ENCODE results near the gene APOA5. TPM values are rescaled to one million over a fixed set of nuclear protein-coding genes. Genes with fewer than 3 reads are reported as not detected.
"Not testable (repeated sequence)": the region's sequence is repeated elsewhere in the genome, so short reads cannot be mapped to it uniquely, and the experiment has no call there.

APOA5 gene
- total RNA-seq, 2 experiments from 2014 or later: not detected

DNA sequence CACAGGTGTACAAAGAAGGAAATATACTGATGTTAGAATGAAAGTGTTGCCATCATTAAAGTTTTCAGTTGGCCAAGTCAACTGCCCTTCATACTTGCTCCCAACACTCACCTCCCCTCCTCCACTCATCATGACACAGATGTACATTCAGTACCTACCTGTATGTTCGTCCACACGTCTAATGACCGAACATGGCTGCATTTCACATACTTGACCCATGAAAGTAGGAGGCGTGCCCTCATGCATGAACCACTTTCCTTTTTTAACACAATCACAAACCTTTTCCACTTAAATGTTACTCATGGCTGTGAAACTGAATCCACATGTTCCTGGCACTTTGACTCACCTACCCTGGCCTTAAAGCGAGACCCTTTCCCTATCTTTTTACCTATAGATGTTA, 15.7 kb downstream of the APOA5 start:
- Mint-ChIP-seq H3K9me3 (no peaks in the 10 kb centered on the region), H3K27me3 (no peaks in the 10 kb centered on the region), H3K4me1 (peaks cover 65% of the 10 kb centered on the region), H3K27ac (peak overlapping the region; percentile 60), H3K36me3 (ENCODE audit: low read depth) (peaks cover 59% of the 10 kb centered on the region), H3K4me3 (no peak overlapping the region)
- POLR2A ChIA-PET: interaction anchor here (0.6 to 8.8 kb wide), 2 partner anchors 12 to 153 kb away, joined by 3 to 119 read pairs; partner anchors contain the start of genes APOA5 and ZPR1
- CTCF ChIA-PET: interaction anchor here (1.3 kb wide), 1 partner anchor 15 kb away, joined by 4 read pairs; the partner anchor contains the start of gene APOA5
- no peak for DNase-seq

DNA sequence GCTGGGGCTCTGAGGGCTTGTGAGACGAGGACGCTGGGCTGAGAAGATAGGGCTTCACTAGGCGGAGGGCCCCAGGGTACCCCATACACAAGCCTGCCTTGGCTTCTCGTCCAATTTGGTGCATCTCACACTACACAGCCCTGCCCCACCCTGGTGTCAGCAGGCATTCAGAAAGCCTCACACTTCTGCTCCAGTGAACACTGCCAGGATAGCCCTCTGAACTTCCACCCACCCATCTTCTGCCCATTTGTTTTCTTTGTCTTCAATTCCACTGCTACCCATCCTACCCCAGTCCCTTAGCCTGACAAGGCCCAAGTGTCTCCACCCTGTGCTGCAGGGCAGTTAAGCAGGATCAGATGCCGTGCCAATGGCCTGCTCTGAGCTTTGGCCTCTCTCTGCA, 17.0 kb downstream of the APOA5 start:
- no peak for DNase-seq
- Mint-ChIP-seq H3K36me3 (ENCODE audit: low read depth) (peaks cover 53% of the 10 kb centered on the region), H3K27me3 (no peaks in the 10 kb centered on the region), H3K9me3 (no peaks in the 10 kb centered on the region), H3K4me1 (peaks cover 64% of the 10 kb centered on the region), H3K27ac (peak overlapping the region; percentile 32), H3K4me3 (no peak overlapping the region)
- POLR2A ChIA-PET: interaction anchor here (1.5 to 8.8 kb wide), 6 partner anchors 9 to 369 kb away, joined by 4 to 119 read pairs (median 20); partner anchors contain the start of genes APOA5, PAFAH1B2 and ZPR1
- CTCF ChIA-PET: interaction anchor here (2.6 to 5.2 kb wide), 2 partner anchors 16 to 61 kb away, joined by 15 to 33 read pairs; partner anchors contain the start of gene APOA5

DNA sequence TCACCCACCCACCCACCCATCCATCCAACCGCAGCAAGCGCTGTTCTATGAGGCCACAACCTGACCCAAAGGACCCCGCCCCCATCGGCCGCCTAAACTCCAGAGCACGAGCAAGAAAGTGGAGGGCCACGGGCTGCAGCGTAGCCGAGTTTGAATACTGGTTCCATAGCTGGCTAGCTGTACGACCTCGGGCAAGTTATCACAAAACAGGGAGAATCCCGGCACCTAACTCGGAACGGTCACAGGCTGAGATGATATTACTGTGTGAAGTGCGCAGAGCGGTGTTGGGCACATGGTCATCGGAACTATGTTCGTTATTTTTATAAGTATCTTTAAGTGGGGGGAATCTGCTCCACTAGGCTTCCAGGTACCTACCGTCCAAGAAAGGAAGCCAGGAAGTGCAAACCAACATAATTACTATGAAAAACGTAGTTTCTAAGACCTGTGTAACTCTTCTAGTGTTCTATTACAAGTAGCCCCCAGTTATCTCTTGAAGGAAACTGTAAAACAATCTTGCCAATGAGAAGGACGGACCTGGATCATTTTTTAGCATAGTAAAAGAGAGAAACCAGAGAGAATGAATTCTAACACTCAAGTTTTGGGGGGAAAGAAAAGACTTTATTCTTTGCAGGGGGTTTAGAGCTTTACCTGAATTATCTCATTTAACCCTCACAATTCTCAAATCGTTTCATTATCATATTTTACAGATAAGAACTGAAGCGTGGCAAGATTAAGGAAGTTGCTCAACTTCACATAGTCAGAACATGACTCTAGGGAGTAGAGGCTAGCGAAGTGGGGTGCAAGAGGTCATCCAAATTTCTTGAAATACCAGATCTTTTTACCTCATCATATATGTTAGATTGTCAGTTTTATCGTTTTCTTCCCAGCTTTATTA, 18.2 kb downstream of the APOA5 start:
- no peak for DNase-seq
- Mint-ChIP-seq H3K27ac (peak overlapping the region; percentile 91), H3K9me3 (no peaks in the 10 kb centered on the region), H3K4me1 (peaks cover 63% of the 10 kb centered on the region), H3K36me3 (ENCODE audit: low read depth) (peaks cover 49% of the 10 kb centered on the region), H3K4me3 (peak overlapping the region; percentile 97), H3K27me3 (no peaks in the 10 kb centered on the region)
- POLR2A ChIA-PET: interaction anchor here (0.7 to 8.8 kb wide), 16 partner anchors 9 to 457 kb away, joined by 3 to 119 read pairs (median 4); partner anchors contain the start of genes APOA5, PAFAH1B2 and ZPR1
- CTCF ChIA-PET: interaction anchor here (0.8 to 5.2 kb wide), 6 partner anchors 14 to 332 kb away, joined by 3 to 33 read pairs (median 8); partner anchors contain the start of genes APOA5 and ZPR1

DNA sequence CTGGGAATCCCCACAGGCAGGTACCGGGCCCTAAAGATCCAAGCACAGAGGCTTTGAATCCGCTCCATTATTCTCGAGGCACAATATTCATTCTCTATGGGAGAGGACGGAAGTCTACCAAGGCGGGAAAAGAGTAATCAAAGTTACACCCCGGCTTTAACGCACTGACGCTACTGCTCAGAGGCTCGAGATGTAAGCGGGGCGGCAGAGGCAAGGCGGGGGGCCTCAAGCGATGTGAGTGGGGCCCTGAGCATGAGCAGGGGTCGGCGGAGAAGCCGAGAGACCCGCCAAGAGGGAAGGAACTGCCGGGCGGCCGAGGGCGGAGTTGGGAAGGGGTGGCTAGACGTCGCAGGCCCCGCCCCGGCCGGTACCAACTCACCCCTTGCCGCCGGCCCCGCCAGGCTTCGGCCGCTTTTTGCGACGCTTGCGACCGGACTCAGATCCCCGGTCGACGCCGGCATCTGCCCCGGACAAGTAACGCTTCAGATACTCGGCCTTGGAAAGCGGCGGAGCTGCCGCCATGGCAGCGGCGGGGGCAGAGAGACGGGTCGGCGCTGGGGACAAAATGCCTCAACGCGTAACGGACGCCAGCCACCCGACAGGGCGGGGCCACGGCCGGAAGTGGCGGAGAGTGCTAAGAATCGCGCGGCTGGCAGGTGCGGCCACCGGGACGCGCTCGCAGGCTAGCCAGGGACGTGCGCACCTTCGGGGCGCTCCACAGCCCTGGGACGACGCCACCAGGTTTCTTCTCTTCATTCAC, 19.1 kb downstream of the APOA5 start, which contains the start of gene BUD13:
Gene BUD13, minus strand, starts transcription at position 545 of the 760 bp plus-strand sequence. Its CDS starts 23 bp downstream, at position 522.
- no peaks in the 10 kb centered on the region for H3K27me3 Mint-ChIP-seq
- H3K36me3 Mint-ChIP-seq (ENCODE audit: low read depth): peaks cover 41% of the 10 kb centered on the region
- peaks cover 59% of the 10 kb centered on the region for H3K4me1 Mint-ChIP-seq
- DNase-seq: peak; percentile 94
- no peaks in the 10 kb centered on the region for H3K9me3 Mint-ChIP-seq
- peak within 1 kb of the TSS; percentile 97 for H3K4me3 Mint-ChIP-seq
- ChIA-PET CTCF (interaction anchor here (1.6 to 5.2 kb wide), 5 partner anchors 14 to 63 kb away, joined by 3 to 33 read pairs (median 10); partner anchors contain the start of genes APOA5 and ZPR1), POLR2A (interaction anchor here (0.7 to 8.8 kb wide), 13 partner anchors 8 to 407 kb away, joined by 3 to 119 read pairs (median 4); partner anchors contain the start of genes APOA1, APOA5, PAFAH1B2 and ZPR1)
- H3K27ac Mint-ChIP-seq: peak within 1 kb of the TSS; percentile 91

DNA sequence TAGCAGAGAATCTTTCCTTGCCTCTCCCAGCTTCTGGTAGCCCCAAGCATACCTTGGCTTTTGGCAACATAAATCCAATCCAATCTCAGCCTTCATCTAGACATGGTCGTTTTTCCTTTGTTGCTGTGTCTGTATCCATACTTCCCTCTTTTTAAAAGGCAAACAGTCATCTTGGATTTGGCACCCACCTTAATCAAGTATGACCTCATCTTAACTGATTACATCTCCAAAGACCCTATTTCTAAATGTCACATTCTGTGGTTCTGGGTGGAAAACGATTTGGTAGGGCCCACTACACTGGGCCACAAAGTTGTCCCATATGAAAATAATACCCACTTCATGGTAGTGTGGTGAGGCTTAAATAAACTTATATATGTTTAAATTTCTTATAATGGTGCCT, 19.7 kb downstream of the APOA5 start:
- Mint-ChIP-seq H3K27ac (peak overlapping the region; percentile 91), H3K4me3 (peak overlapping the region; percentile 97), H3K36me3 (ENCODE audit: low read depth) (peaks cover 34% of the 10 kb centered on the region), H3K27me3 (no peaks in the 10 kb centered on the region), H3K4me1 (peaks cover 57% of the 10 kb centered on the region), H3K9me3 (no peaks in the 10 kb centered on the region)
- POLR2A ChIA-PET: interaction anchor here (1.0 to 8.8 kb wide), 11 partner anchors 11 to 407 kb away, joined by 3 to 119 read pairs (median 4); partner anchors contain the start of genes APOA1, APOA5 and ZPR1
- no peak for DNase-seq
- CTCF ChIA-PET: interaction anchor here (0.7 to 5.2 kb wide), 7 partner anchors 15 to 409 kb away, joined by 3 to 33 read pairs (median 5); partner anchors contain the start of genes APOA5 and ZPR1

DNA sequence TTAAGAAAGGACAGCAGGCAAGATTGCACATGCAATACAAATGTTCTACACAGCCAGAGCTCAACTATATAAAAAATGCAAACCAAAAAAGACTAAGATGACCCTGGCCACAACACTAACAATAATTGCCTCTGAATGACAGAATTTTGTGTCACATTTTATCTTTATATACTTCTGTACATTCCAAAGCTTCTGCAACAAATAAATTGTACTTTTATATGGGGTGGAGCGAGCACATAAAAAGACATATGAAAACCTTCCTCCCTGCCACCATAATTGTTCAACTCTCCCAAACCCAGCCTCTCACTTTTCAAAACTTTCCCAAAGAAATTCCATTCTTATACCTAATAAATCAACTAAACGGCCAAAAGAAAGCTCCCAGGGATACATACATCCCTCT, 29.5 kb downstream of the APOA5 start:
- POLR2A ChIA-PET: interaction anchor here (1.4 to 2.8 kb wide), 2 partner anchors 10 to 24 kb away, joined by 3 to 13 read pairs; partner anchors contain the start of gene BUD13
- H3K27ac Mint-ChIP-seq: no peak overlapping the region
- CTCF ChIA-PET: no interaction called here

DNA sequence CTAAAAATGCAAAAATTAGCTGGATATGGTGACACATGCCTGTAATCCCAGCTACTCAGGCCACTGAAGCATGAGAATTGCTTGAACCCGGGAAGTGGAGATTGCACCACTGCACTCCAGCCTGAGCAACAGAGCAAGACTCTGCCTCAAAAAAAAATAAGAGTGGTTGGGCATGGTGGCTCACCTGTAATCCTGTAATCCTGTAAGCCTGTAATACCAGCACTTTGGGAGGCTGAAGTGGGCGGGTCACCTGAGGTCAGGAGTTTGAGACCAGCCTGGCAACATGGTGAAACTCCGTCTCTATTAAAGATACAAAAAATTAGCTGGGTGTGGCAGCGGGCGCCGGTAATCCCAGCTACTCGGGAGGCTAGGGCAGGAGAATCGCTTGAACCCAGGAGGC, 35.6 kb downstream of the APOA5 start:
- peaks cover 61% of the 10 kb centered on the region for H3K36me3 Mint-ChIP-seq (ENCODE audit: low read depth)
- DNase-seq, H3K4me3 Mint-ChIP-seq, H3K27ac Mint-ChIP-seq, H3K9me3 Mint-ChIP-seq, H3K4me1 Mint-ChIP-seq, H3K27me3 Mint-ChIP-seq, POLR2A ChIA-PET: not testable (repeated sequence)
- CTCF ChIA-PET: interaction anchor here (1.0 to 1.9 kb wide), 2 partner anchors 13 to 23 kb away, joined by 3 to 10 read pairs; no protein-coding TSS in a partner anchor

More for the DNA sequence above, 29.5 kb downstream of the APOA5 start:
- Mint-ChIP-seq H3K4me1 (no peaks in the 10 kb centered on the region), H3K4me3 (no peak overlapping the region), H3K36me3 (ENCODE audit: low read depth) (peaks cover 63% of the 10 kb centered on the region), H3K27me3 (no peaks in the 10 kb centered on the region), H3K9me3 (no peaks in the 10 kb centered on the region)
- DNase-seq: no peak

DNA sequence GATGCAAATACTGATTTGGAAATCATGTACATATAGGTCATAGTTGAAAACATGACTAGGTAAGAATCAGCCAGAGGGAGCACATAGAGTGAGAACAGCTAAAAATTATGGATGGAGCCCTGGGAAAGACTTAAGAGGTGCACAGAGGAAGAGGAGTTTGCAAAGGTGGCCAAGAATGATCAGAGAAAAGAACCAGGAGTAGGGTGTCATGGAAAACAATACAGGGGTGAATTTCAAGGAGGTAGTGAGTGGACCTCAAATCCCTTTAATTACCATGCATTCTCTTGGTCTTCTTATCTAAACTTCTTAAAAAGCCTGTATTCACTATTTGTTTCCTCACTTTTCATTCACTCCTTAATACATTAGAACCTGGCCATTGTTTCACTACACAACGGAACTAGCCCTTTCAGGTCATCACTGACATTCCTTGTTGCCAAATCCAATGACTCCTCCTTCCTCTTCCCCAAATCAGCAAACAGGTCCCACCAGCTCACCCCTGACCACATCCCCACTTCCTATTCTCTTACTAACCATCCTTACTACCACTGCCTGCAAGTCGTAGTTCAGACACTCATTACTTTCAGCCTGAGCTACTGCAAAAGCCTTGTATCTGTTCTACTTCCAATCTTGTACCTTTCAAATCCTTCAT, 41.5 kb downstream of the APOA5 start:
- ChIA-PET CTCF (interaction anchor here (1.3 kb wide), 1 partner anchor 86 kb away, joined by 4 read pairs; no protein-coding TSS in a partner anchor), POLR2A (interaction anchor here (1.1 kb wide), 1 partner anchor 395 kb away, joined by 3 read pairs; no protein-coding TSS in a partner anchor)
- no peaks in the 10 kb centered on the region for H3K27me3 Mint-ChIP-seq
- peaks cover 43% of the 10 kb centered on the region for H3K36me3 Mint-ChIP-seq (ENCODE audit: low read depth)
- no peaks in the 10 kb centered on the region for H3K9me3 Mint-ChIP-seq
- H3K4me3 Mint-ChIP-seq: no peak overlapping the region
- no peaks in the 10 kb centered on the region for H3K4me1 Mint-ChIP-seq
- DNase-seq: no peak
- no peak overlapping the region for H3K27ac Mint-ChIP-seq

DNA sequence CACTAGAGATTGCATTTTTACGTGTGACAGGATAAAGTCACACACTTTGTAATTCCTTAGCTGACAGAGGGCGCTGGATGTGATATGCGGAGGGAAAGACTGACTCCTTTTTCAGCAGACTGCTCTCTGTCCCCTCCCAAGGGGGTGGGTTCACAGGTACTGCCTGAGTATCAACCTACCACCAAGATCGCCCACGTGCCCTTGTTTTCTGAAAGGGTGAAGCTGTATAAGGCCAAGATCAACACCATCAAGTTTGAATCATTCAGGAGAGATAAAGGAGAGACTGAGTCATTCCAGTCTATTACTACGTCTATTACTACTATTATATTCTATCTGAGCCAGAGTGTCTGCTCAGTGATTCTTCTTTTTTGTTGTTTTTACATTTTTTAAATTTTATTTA, 49.6 kb downstream of the APOA5 start:
- no peaks in the 10 kb centered on the region for H3K27me3 Mint-ChIP-seq
- ChIA-PET CTCF (interaction anchor here (1.4 to 4.2 kb wide), 5 partner anchors 8 to 18 kb away, joined by 3 to 35 read pairs (median 8); no protein-coding TSS in a partner anchor), POLR2A (no interaction called here)
- peaks cover 16% of the 10 kb centered on the region for H3K36me3 Mint-ChIP-seq (ENCODE audit: low read depth)
- no peak overlapping the region for H3K4me3 Mint-ChIP-seq
- no peak overlapping the region for H3K27ac Mint-ChIP-seq
- H3K9me3 Mint-ChIP-seq: no peaks in the 10 kb centered on the region
- DNase-seq: no peak
- H3K4me1 Mint-ChIP-seq: peaks cover 1% of the 10 kb centered on the region

DNA sequence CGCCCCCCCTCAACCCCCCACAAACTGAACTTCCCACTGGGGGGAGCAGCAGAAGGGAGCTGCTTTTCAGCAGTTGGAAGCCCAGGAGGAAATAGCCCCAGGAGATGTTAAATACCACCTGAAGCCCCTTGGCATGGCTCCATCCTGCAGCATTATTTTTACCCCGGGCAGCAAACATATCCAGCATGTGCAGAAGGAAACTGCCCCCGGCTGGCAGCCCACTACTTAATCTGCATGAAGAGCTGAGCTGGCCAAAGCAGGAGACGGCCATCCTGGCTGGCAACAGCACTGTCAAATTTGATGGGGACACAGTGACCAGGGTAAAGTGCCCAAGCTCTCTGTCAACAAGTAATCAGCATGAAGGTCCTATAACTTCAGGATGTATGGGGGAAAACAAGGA, 50.9 kb downstream of the APOA5 start:
- POLR2A ChIA-PET: no interaction called here
- Mint-ChIP-seq H3K27ac (no peak overlapping the region), H3K9me3 (no peaks in the 10 kb centered on the region), H3K27me3 (no peaks in the 10 kb centered on the region), H3K4me1 (peaks cover 1% of the 10 kb centered on the region), H3K36me3 (ENCODE audit: low read depth) (peaks cover 11% of the 10 kb centered on the region), H3K4me3 (no peak overlapping the region)
- DNase-seq: no peak
- CTCF ChIA-PET: interaction anchor here (0.9 to 4.2 kb wide), 2 partner anchors 7 to 14 kb away, joined by 3 to 35 read pairs; no protein-coding TSS in a partner anchor
